Activated CD8-positive, alpha-beta memory T cell treated with anti-CD3 and anti-CD28 coated beads, Interleukin-2, amount 10 ng/mL, durations not matched to agents 7 days and 5 days (primary cell): ENCODE data around the gene SRRM2. TPM values are rescaled to one million over a fixed set of nuclear protein-coding genes. Genes with fewer than 3 reads are reported as not detected.

ENCODE experiments used
- ATAC-seq: fragments of 150-1000 bp; cut with Tn5 transposase; one replicate; pipeline ENCODE4 v1.10.0; 2021; ENCODE audit warnings: moderate library complexity
- CTCF ChIA-PET: fragments of 350-600 bp; sonication (Branson Sonifier 250); formaldehyde crosslinking; loops from one replicate; lab custom pipeline; 2021; ENCODE audit warnings: antibody characterized with exemption; lab: Charles Lee
- DNase-seq: peaks from one replicate; pipeline ENCODE4 v3.0.0-alpha.2; 2020
- H3K27ac Mint-ChIP-seq: one replicate; pipeline ENCODE4 v1.8.0; 2021; ENCODE audit warnings: mild to moderate bottlenecking, mixed read lengths
- H3K27me3 Mint-ChIP-seq: one replicate; pipeline ENCODE4 v1.8.0; 2021; ENCODE audit warnings: mixed read lengths
- H3K36me3 Mint-ChIP-seq: one replicate; pipeline ENCODE4 v1.8.0; 2021; ENCODE audit warnings: mild to moderate bottlenecking, mixed read lengths
- H3K4me1 Mint-ChIP-seq: one replicate; pipeline ENCODE4 v1.8.0; 2021; ENCODE audit warnings: mixed read lengths
- H3K4me3 Mint-ChIP-seq: one replicate; pipeline ENCODE4 v1.8.0; 2021; ENCODE audit warnings: mild to moderate bottlenecking, moderate library complexity, mixed read lengths
- H3K9me3 Mint-ChIP-seq: one replicate; pipeline ENCODE4 v1.8.0; 2022; ENCODE audit warnings: low read depth, mixed read lengths
- total RNA-seq, 2 experiments: library from RNA; stranded (reverse); gene quantifications; one replicate each; pipeline ENCODE4 v1.2.3, GENCODE V29; 2021

The SRRM2 gene
- 100 to 1,000 TPM; 631 to 651 TPM for total RNA-seq

DNA sequence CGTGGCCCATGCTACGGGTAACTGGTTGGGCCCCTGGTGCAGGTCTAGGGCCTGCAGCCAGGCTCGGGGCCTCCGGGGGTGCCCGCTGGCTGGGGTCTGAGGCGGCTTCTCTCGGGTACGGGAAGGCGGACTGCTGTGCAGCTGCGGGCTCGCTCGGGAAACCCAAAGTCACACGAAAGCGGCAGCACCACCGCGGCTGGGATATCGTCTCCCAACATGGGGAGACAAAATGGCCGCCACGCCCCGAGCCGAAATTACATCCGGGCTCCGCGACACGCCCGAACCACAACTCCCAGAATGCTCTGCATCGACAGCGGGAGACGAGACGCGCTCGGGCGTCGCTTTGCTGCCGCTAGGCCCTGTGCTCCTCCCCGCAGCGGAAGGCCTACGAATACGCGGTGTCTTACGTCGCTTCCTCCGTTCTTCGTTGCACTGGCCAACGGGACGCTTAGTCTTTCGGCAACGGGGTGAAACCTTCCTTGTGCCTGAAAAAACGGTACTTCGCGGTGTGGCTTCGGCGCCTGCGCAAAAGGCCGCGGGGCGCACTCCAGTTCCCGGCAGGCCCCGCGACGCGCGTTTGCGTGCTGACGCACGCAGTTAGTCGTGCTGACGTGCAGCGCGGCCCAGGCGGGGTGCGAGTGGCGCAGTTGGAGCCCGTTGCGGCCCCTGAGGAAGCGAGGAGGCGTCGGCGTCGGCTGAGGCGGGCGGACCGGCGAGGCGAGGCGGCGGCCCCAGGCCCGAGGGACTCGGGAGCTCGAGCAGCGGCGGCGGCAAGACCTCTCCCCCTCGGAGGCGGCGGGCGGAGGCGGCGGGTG, at the start of gene SRRM2:
Gene SRRM2, plus strand, starts transcription at position 604 of the 815 bp plus-strand sequence. CDS start 3,727 bp downstream, outside the sequence.
- DNase-seq (peak; percentile 98), ATAC-seq (peak; percentile 89)
- Mint-ChIP-seq H3K4me1 (peaks cover 58% of the 10 kb centered on the region), H3K4me3 (peak within 1 kb of the TSS; percentile 89), H3K36me3 (peaks cover 39% of the 10 kb centered on the region), H3K27me3 (no peaks in the 10 kb centered on the region), H3K27ac (peak within 1 kb of the TSS; percentile 100), H3K9me3 (no peaks in the 10 kb centered on the region)
- CTCF ChIA-PET: interaction anchor here (0.6 to 3.1 kb wide), 6 partner anchors 24 to 159 kb away, joined by 3 to 7 read pairs (median 5); partner anchors contain the start of gene PRSS27

GRCh38 chr16:2702871-2703745, 49.3 kb upstream of the SRRM2 start:
- Mint-ChIP-seq H3K27ac (no peak overlapping the region), H3K36me3 (peaks cover 7% of the 10 kb centered on the region), H3K9me3 (no peaks in the 10 kb centered on the region), H3K27me3 (no peaks in the 10 kb centered on the region), H3K4me1 (no peaks in the 10 kb centered on the region), H3K4me3 (no peak overlapping the region)
- DNase-seq: no peak
- CTCF ChIA-PET: interaction anchor here (1.1 to 1.2 kb wide), 2 partner anchors 16 to 19 kb away, joined by 3 read pairs; no protein-coding TSS in a partner anchor
- ATAC-seq: no peak

GRCh38 chr16:2704166-2704982, 48.1 kb upstream of the SRRM2 start:
- no peaks in the 10 kb centered on the region for H3K27me3 Mint-ChIP-seq
- H3K4me3 Mint-ChIP-seq: no peak overlapping the region
- no peaks in the 10 kb centered on the region for H3K9me3 Mint-ChIP-seq
- peaks cover 8% of the 10 kb centered on the region for H3K36me3 Mint-ChIP-seq
- no peak for ATAC-seq
- no peak overlapping the region for H3K27ac Mint-ChIP-seq
- CTCF ChIA-PET: interaction anchor here (1.1 to 1.2 kb wide), 2 partner anchors 17 to 18 kb away, joined by 3 read pairs; no protein-coding TSS in a partner anchor
- no peaks in the 10 kb centered on the region for H3K4me1 Mint-ChIP-seq
- DNase-seq: no peak

DNA sequence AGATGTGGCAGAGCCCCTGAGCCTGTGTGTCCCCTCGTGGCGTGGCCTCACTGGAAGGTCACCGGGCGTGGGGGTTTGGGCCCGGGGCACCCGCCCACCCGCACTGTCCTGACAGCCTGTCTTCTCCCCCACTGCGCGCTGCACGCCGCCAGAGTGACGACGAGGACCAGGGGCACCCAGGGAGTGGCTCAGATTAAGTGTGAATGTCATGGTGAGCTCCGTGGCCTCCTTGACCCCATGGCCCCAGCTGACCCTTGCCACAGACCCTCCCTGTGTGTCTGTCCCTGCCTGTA, 47.5 kb upstream of the SRRM2 start:
- DNase-seq (no peak), ATAC-seq (no peak)
- Mint-ChIP-seq H3K36me3 (peaks cover 8% of the 10 kb centered on the region), H3K4me3 (no peak overlapping the region), H3K9me3 (no peaks in the 10 kb centered on the region), H3K27ac (no peak overlapping the region), H3K4me1 (no peaks in the 10 kb centered on the region), H3K27me3 (no peaks in the 10 kb centered on the region)
- CTCF ChIA-PET: no interaction called here

DNA sequence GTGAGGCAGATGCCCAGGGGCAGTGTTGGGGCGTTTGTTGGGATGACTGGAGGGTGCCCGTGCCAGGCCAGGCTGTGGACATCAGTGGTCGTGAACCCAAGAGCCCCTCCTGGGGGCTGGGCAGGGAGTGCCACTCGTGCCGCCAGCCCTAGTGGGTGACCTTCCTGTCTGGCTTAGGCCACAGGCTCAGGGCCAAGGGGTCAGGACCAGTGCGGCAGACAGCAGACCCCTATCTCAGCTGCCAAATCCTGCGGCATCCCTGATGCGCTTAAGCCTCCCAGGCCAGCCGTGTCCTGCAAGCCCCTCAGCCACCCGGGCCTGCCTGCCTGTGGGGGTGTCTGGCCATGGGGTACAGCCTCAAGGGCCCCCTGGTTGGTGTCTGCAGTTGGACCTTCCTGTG, 47.1 kb upstream of the SRRM2 start:
- CTCF ChIA-PET: no interaction called here
- H3K4me1 Mint-ChIP-seq: no peaks in the 10 kb centered on the region
- ATAC-seq: no peak
- DNase-seq: no peak
- no peak overlapping the region for H3K27ac Mint-ChIP-seq
- H3K4me3 Mint-ChIP-seq: no peak overlapping the region
- peaks cover 8% of the 10 kb centered on the region for H3K36me3 Mint-ChIP-seq
- H3K27me3 Mint-ChIP-seq: no peaks in the 10 kb centered on the region
- H3K9me3 Mint-ChIP-seq: no peaks in the 10 kb centered on the region

GRCh38 chr16:2706085-2706484, 46.4 kb upstream of the SRRM2 start:
- no peaks in the 10 kb centered on the region for H3K9me3 Mint-ChIP-seq
- ATAC-seq: no peak
- H3K4me3 Mint-ChIP-seq: no peak overlapping the region
- no peaks in the 10 kb centered on the region for H3K4me1 Mint-ChIP-seq
- H3K27me3 Mint-ChIP-seq: no peaks in the 10 kb centered on the region
- H3K27ac Mint-ChIP-seq: no peak overlapping the region
- CTCF ChIA-PET: no interaction called here
- H3K36me3 Mint-ChIP-seq: peaks cover 8% of the 10 kb centered on the region
- DNase-seq: no peak

DNA sequence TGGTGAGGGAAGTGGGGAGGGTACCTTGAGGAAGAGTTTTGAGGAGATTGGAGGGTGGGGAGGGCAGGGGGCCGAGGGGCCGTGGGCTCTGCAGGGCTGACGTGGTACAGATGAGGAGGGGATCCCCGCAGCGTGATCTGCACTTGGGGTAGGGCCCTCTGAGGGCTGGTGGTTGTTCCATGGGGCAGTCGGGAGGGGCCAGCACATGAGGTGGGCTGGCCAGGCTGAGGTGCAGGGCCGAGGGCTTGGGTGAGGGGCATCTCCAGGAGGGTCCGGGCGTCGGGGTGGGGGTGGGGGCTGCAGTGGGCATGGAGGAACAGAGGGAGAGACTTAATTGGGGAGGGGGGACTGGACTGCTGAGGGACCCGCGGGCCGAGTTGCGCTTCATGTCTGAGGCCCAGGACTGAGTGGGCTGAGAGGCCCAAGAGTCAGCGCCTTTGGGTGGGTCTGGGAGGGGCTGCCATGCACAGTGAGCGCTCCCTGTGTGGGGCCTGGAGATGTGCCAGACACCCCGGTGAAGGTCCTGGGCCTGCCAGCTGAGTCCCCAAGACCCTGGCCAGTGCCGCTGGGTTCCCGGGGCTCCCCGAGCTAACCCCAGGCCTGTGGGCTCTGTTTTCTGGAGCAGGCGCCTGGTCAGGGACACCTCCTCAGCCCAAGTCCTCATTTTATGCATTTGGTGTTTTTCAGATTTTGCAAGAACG, 45.7 kb upstream of the SRRM2 start:
- ATAC-seq: no peak
- Mint-ChIP-seq H3K4me3 (no peak overlapping the region), H3K36me3 (peaks cover 8% of the 10 kb centered on the region), H3K9me3 (no peaks in the 10 kb centered on the region), H3K27me3 (no peaks in the 10 kb centered on the region), H3K4me1 (no peaks in the 10 kb centered on the region), H3K27ac (no peak overlapping the region)
- CTCF ChIA-PET: no interaction called here
- DNase-seq: no peak

- DNase-seq (no peak), ATAC-seq (no peak)
- CTCF ChIA-PET: no interaction called here
- H3K9me3 Mint-ChIP-seq: no peaks in the 10 kb centered on the region
- H3K4me3 Mint-ChIP-seq: no peak overlapping the region
- H3K36me3 Mint-ChIP-seq: peaks cover 7% of the 10 kb centered on the region
- no peak overlapping the region for H3K27ac Mint-ChIP-seq
- H3K4me1 Mint-ChIP-seq: no peaks in the 10 kb centered on the region
- H3K27me3 Mint-ChIP-seq: no peaks in the 10 kb centered on the region
These were observed 44.8 kb upstream of the SRRM2 start for GRCh38 chr16:2707368-2708289.

DNA sequence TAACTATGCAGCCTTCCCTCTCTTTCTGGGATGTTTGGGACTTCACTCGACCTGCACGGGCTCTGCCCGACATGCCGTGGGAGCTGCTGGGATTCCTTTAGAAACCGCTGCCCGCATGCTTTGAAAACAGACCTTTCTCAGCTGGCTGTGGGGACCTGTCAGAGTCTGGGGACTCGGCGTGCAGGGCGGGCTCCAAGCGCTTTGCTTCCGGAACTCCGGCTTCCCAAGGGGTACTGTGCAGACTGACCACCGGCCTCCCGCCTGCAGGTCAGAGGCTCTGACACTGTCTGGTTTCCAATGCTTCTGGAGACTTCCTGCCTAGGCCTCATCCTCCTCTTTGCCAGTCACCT, 44.2 kb upstream of the SRRM2 start:
- CTCF ChIA-PET: no interaction called here
- no peaks in the 10 kb centered on the region for H3K27me3 Mint-ChIP-seq
- H3K4me1 Mint-ChIP-seq: no peaks in the 10 kb centered on the region
- no peak overlapping the region for H3K27ac Mint-ChIP-seq
- no peak for DNase-seq
- H3K36me3 Mint-ChIP-seq: peaks cover 7% of the 10 kb centered on the region
- no peak overlapping the region for H3K4me3 Mint-ChIP-seq
- ATAC-seq: no peak
- H3K9me3 Mint-ChIP-seq: no peaks in the 10 kb centered on the region

GRCh38 chr16:2708955-2709587, 43.4 kb upstream of the SRRM2 start:
- Mint-ChIP-seq H3K36me3 (peaks cover 7% of the 10 kb centered on the region), H3K27me3 (no peaks in the 10 kb centered on the region), H3K9me3 (no peaks in the 10 kb centered on the region), H3K4me1 (no peaks in the 10 kb centered on the region), H3K4me3 (no peak overlapping the region), H3K27ac (no peak overlapping the region)
- CTCF ChIA-PET: no interaction called here
- no peak for DNase-seq
- no peak for ATAC-seq

GRCh38 chr16:2709588-2709984, 42.9 kb upstream of the SRRM2 start:
- Mint-ChIP-seq H3K4me1 (no peaks in the 10 kb centered on the region), H3K36me3 (peaks cover 7% of the 10 kb centered on the region), H3K27ac (no peak overlapping the region), H3K9me3 (no peaks in the 10 kb centered on the region), H3K4me3 (no peak overlapping the region), H3K27me3 (no peaks in the 10 kb centered on the region)
- CTCF ChIA-PET: no interaction called here
- DNase-seq (no peak), ATAC-seq (no peak)
